ENCODE measurements around the gene CDC14A. TPM values are rescaled to one million over a fixed set of nuclear protein-coding genes. Genes with fewer than 3 reads are reported as not detected.

The CDC14A gene
- total and polyA plus RNA-seq, 2 donors (not counting 3 experiments of a cell fraction or from before 2014, with no cell fraction given) = 3.4 to 13.9 TPM

DNA sequence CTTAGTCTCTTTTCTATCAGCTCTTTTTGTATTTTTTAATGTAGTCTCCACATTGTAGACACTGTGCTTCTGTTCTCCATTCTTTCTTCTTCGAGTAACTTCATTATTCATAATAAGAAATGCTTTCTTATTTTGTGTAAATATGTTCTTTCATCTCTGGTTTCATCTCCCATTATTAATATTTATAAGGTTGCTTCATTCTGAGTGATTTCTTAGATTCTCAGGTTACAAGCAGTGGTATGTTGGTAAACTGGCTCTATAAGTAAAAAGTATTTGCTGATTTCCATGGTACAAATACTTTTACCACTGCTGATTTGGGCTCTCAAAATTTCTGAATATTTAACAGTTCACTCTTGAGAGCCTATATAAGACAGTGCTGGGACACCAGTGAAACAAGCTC, 81.3 kb downstream of the CDC14A start:
- no peak overlapping the region for H3K27ac ChIP-seq (ENCODE audit: insufficient read depth, low read depth, low read length)
- H4K20me1 ChIP-seq (replicated peaks; ENCODE audit: control insufficient read depth, extremely low read depth, insufficient read depth, low read length) = no peaks in the 10 kb centered on the region
- no peaks in the 10 kb centered on the region for H3K9me1 ChIP-seq (replicated peaks; ENCODE audit: control insufficient read depth, extremely low read depth, insufficient read depth, low read length)
- ChIA-PET CTCF (interaction anchor here (1.4 to 3.6 kb wide), 3 partner anchors 11 to 22 kb away, joined by 5 to 13 read pairs (median 6); no protein-coding TSS in a partner anchor), POLR2A (no interaction called here)
- no peaks in the 10 kb centered on the region for H3K9me3 ChIP-seq (replicated peaks; ENCODE audit: control insufficient read depth, insufficient read depth, low read length)
- no TSS peak for BruUV-seq (replicated peaks)
- no peaks in the 10 kb centered on the region for H3K4me1 ChIP-seq (ENCODE audit: control insufficient read depth, extremely low read depth, insufficient read depth, low read length)
- H3K4me3 ChIP-seq (replicated peaks in 1 of 3; ENCODE audit: insufficient read depth in 1 of 3, low read depth in 1 of 3, low read length in 3 of 3) = no peak overlapping the region
- H3K4me2 ChIP-seq (ENCODE audit: insufficient read depth, low read length) = no peak overlapping the region
- FAIRE-seq (no peak), DNase-seq (ENCODE audit: low read depth, low spot score) (no peak)
- dilution Hi-C loops (cut with MboI; ENCODE audit: extremely low pct_ligation_motif_present, low sequenced_read_pairs) (no loop called here), intact Hi-C loops (cut with micrococcal nuclease) (no loop called here)
- no peak overlapping the region for H3K9ac ChIP-seq (replicated peaks; ENCODE audit: extremely low read depth, insufficient read depth, low read length)
- no peaks in the 10 kb centered on the region for H3K79me2 ChIP-seq (ENCODE audit: control insufficient read depth, insufficient read depth, low read length)
- no peak for TF ChIP-seq MYC (IDR thresholded peaks at IDR 0.05; ENCODE audit: low read depth, low read length)
- TF ChIP-seq, protein P1, sequence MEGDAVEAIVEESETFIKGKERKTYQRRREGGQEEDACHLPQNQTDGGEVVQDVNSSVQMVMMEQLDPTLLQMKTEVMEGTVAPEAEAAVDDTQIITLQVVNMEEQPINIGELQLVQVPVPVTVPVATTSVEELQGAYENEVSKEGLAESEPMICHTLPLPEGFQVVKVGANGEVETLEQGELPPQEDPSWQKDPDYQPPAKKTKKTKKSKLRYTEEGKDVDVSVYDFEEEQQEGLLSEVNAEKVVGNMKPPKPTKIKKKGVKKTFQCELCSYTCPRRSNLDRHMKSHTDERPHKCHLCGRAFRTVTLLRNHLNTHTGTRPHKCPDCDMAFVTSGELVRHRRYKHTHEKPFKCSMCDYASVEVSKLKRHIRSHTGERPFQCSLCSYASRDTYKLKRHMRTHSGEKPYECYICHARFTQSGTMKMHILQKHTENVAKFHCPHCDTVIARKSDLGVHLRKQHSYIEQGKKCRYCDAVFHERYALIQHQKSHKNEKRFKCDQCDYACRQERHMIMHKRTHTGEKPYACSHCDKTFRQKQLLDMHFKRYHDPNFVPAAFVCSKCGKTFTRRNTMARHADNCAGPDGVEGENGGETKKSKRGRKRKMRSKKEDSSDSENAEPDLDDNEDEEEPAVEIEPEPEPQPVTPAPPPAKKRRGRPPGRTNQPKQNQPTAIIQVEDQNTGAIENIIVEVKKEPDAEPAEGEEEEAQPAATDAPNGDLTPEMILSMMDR (IDR thresholded peaks at IDR 0.05; ENCODE audit: extremely low read depth in 1 of 2, insufficient read depth in 1 of 2, low read depth in 1 of 2, low read length in 2 of 2) = no peak
- TF ChIP-seq POLR2AphosphoS5 (IDR thresholded peaks at IDR 0.05; ENCODE audit: insufficient read depth, low read depth, low read length) = no peak
- TF ChIP-seq POLR2A (IDR thresholded peaks at IDR 0.05; ENCODE audit: low read depth, low read length) = no peak
- TF ChIP-seq FOS (IDR thresholded peaks at IDR 0.05; ENCODE audit: borderline replicate concordance, insufficient read depth, low read length) = no peak
- TF ChIP-seq EZH2 (IDR thresholded peaks at IDR 0.05; ENCODE audit: borderline replicate concordance, low read depth, low read length, severe bottlenecking) = no peak
- TF ChIP-seq JUN (IDR thresholded peaks at IDR 0.05; ENCODE audit: borderline replicate concordance, insufficient read depth, insufficient read length, low read depth) = no peak
- TF ChIP-seq GATA2 (IDR thresholded peaks at IDR 0.05; ENCODE audit: insufficient read depth, insufficient read length, low read depth, low read length) = no peak
- TF ChIP-seq, protein P2, sequence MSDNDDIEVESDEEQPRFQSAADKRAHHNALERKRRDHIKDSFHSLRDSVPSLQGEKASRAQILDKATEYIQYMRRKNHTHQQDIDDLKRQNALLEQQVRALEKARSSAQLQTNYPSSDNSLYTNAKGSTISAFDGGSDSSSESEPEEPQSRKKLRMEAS (IDR thresholded peaks at IDR 0.05; ENCODE audit: insufficient read depth, insufficient read length) = no peak
- no peaks in the 10 kb centered on the region for H3K36me3 ChIP-seq (ENCODE audit: control insufficient read depth in 2 of 2, extremely low read depth in 1 of 2, insufficient read depth in 2 of 2, low read length in 2 of 2)
- no peaks in the 10 kb centered on the region for H3K27me3 ChIP-seq (ENCODE audit: control insufficient read depth in 2 of 2, insufficient read depth in 2 of 2, low read length in 2 of 2)
- H2AFZ ChIP-seq (ENCODE audit: low read depth, low read length) = no peak overlapping the region

Data from endothelial cell of umbilical vein (primary cell).